Measurements from ENCODE around the gene SERPINA9. TPM values are rescaled to one million over a fixed set of nuclear protein-coding genes. Genes with fewer than 3 reads are reported as not detected.

The SERPINA9 gene
- total RNA-seq, 1 experiment from 2014 or later: not detected

- Histone ChIP-seq H4K20me1 (ENCODE audit: insufficient read depth) (no peaks in the 10 kb centered on the region), H3K9ac (ENCODE audit: low read length) (no peak overlapping the region), H3K4me2 (ENCODE audit: low read length) (no peak overlapping the region), H3K9me3 (ENCODE audit: control insufficient read depth in 1 of 2, insufficient read depth in 1 of 2, low read depth in 1 of 2, low read length in 2 of 2) (no peaks in the 10 kb centered on the region; a peak in 1 of 4 replicates), H3K4me1 (ENCODE audit: control insufficient read depth in 1 of 2, insufficient read depth in 2 of 2, low read length in 2 of 2) (peaks cover 0 to 18% of the 10 kb centered on the region in 2 experiments; a peak in 3 of 4 replicates), H3K79me2 (ENCODE audit: insufficient read depth, low read length) (no peaks in the 10 kb centered on the region), H2AFZ (ENCODE audit: low read depth, low read length, poor library complexity, severe bottlenecking) (no peak overlapping the region), H3K27me3 (ENCODE audit: insufficient read depth, low read length) (no peaks in the 10 kb centered on the region), H3K27ac (ENCODE audit: low read depth, low read length) (no peak overlapping the region), H3K9me2 (ENCODE audit: insufficient read depth) (no peaks in the 10 kb centered on the region), H3K4me3 (replicated peaks in 1 of 2; ENCODE audit: low read depth in 1 of 2, low read length in 2 of 2) (no peak overlapping the region), H3K36me3 (ENCODE audit: control insufficient read depth in 1 of 2, insufficient read depth in 2 of 2, low read length in 2 of 2) (no peaks in the 10 kb centered on the region)
- BruUV-seq (replicated peaks): no TSS peak
- ChIA-PET RAD21 (ENCODE audit: low non-redundant PET in 1 of 2, low total read pairs in 2 of 2, uncharacterized antibody in 2 of 2, unreplicated experiment in 2 of 2) (no interaction called here), CTCF (no interaction called here), POLR2A (no interaction called here)
- TF ChIP-seq REST (IDR thresholded peaks at IDR 0.05; ENCODE audit: low read depth) (no peak), CTCF (IDR thresholded peaks at IDR 0.05 in 2 of 3, conservative IDR thresholded peaks at IDR 0.05 in 1 of 3; ENCODE audit: borderline replicate concordance in 1 of 3, insufficient read depth in 1 of 3, low read depth in 2 of 3, low read length in 2 of 3) (no peak)
- intact Hi-C loops (cut with micrococcal nuclease): no loop called here
- DNase-seq (ENCODE audit: low read depth, low spot score) (no peak), ATAC-seq (no peak)
Observed at GRCh38 chr14:94478420-94478819, 2.4 kb upstream of the SERPINA9 start.
